Dedifferentiated amniotic fluid mesenchymal stem cell (primary cell): ENCODE data around the gene PLEKHF1.
"Not testable (repeated sequence)": the region's sequence is repeated elsewhere in the genome, so short reads cannot be mapped to it uniquely, and the experiment has no call there.

Experiments used
- DNase-seq: peaks from one replicate; pipeline ENCODE4 v3.0.0-alpha.2; 2016; ENCODE audit errors: extremely low spot score

Gene PLEKHF1

DNA sequence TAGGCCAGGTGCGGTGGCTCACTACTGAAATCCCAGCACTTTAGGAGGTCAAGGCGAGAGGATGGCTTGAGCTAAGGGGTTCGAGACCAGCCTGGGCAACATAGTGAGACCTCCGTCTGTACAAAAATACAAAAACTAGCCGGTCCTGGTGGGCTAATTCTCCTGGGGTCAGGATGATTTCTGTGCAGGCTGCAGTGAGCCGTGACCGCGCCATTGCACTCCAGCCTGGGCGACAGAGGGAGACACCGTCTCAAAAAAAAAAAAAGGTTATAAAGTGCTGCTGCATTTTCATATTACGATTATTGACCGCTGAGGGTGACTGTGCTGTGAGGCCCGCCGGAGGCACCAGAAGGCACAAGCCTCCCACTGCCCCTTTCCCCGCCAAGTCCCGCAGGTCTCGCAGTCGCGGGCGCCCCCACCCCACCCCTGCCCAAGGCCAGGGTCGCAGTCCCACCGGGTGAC is 477 bp upstream of the PLEKHF1 start:
- DNase-seq = no peak

DNA sequence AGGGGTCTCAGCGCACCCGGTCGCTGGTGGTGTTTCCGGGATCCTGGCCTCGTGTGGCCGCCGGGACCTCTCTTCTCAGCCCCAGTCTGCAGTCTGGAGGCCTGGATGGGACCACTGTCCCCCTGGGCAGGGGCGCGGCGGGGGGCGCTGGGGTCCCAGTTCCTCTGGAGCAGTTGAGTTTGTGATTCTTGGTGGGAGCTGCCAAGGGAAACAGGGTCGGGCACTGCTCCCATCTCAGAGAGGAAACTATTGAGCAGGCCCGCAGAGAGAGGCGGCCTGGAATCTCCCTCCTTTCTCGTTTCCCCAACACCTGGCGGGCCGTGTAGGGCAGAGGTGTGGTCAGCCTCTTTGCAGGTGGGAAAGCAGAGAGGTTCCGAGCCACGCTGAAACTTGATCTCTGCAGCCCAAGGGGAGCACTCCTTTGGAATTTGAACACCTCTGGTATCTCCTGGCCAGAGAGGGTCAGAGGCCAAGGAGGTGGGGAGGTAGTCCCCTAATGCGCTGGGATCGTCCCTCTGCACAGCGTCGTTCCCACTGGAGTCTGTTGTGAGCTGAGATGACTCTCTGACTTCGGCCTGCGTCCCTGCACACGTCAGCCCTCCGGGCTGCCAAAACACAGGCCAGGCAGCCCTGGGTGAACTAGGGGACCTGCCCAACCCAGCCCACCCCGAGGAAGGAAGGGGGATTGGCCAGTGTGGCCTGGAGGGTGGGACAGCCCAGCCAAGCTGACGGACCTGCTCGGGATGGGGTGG is 741 bp downstream of the PLEKHF1 start:
- DNase-seq = no peak

DNA sequence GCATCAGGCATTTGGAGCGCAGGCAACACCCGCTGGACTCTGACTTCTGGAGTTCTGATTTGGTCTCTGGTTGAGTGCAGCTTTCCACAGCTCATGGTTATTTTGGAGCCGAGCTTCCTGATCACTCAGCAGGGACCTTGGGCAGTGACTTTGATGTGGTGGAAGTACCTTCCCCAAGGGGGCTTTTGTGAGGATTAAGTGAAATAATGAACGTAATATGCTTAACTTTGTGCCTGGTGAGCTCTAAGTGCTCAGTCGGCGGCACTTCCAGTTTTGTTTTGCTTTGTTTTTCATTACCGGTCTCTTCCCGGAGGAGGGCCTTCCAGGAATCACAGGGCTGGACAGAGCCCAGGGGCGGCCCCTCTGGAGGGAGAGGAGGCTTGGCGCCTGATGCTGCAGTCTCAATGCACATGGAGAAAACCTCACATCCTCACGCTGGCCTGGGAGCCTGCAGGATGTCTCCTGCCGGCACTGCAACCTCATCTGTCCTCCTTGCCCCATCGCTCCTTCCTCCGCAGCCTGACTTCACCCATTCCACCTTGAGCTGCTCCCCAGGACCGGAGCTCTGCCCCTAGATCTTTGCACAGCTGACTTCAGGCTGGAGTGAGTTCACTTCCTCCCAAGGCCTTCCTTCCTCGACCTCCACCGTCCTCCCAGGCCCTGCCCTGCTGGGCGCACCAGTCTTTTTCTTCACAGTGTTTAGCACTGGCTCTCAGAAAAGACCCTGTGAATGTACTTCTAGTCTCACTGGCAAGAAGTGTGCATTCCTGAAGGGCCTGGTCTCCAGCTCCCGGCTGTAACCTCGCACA is 1.5 kb downstream of the PLEKHF1 start:
- peak; percentile 52 for DNase-seq

DNA sequence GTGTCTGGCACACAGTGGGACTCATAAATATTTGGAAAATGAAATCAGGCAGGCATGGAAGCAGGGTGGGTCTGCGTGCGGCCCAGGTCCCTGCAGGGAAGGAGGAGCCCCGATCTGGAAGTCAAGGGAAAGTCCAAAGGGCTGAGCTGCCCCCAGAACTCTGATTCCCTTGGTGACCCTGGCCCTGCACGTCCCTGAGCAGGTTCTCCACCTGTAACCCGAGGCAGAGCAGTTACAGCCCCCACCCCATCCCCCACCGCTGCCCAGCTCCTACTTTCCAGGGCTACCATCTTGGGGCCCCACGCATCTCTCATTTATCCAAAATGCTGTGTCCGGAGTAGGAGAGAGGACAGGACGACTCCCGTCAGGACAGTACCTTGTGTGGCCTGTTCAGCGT is 2.1 kb downstream of the PLEKHF1 start:
- no peak for DNase-seq

DNA sequence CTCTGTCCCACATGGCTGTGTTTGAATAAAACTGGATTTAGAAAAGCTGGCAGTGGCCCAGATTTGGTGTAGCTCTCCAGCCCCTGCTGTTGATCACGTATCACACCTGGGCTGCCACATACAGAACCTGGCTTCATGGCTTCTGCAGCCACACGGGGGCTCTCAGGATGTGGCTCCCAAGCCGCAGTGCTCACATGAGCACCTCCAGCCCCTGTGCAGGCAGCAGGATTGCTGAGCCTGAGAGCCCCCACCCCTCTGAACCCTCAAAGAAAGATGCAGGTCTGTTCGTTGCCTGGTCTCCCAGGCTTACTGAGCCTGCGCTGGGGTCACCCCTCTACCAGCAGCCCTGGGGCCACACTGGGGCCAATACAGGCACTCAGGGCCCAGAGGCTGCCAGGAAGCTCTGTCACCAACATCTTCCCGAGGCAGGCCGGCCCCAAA is 2.7 kb downstream of the PLEKHF1 start:
- no peak for DNase-seq

DNA sequence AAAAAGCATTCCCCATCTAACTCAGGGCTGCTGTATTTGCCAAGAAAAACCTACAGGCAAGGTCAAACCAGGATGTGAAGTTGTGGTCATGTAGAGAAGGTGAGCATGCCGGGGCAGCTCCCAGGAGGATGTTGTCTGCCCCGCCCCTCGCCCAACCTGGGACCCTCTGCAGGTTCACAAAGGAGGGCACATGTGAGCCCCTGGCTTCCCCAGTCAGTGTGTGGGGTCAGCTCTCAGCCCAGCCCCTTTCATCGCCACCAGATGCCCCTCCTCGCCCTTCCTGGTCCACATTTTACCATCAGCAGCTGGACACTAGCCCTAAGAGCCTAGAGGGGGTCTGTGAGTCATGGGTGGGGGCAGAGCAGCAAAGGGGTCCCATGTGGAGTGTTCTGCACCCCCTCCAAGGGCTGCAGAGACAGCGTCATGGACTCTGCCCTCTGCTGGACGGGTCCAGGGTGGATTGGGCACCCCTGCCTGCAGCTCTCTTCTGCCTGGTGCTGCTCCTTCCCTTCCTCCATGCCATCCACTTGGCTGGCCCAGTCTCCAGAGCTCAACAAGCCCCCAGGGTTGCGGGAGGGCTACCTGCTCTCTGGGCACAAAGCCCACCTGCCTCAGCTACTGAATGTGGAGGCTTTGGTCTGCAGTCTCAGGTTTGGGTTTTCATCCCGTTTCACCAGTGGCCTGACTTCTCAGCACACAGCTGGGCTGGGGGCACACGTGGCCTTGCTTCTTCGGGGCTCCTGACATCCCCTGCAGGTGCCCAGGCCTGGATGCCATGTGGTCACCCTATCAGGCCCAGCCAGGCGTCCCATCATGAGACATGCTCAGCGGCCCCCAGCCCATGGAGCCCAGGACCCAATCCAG is 3.7 kb downstream of the PLEKHF1 start:
- no peak for DNase-seq

DNA sequence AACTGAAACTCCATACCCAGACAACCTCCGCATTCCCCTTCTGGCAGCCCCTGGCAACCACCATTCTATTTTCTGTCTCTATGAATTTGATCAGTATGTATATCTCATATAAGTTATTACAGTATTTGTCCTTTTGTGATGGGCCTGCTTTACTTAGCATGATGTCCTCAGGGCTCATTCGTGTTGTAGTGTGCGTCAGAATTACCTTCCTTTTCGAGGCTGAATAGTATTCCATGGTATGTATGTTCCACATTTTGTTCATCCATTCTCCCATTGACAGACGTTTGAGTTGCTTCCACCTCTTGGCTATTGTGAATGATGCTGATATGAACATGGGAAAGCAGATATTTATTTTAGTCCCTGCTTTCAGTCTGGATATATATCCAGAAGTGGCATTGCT is 5.0 kb downstream of the PLEKHF1 start:
- DNase-seq = no peak

DNA sequence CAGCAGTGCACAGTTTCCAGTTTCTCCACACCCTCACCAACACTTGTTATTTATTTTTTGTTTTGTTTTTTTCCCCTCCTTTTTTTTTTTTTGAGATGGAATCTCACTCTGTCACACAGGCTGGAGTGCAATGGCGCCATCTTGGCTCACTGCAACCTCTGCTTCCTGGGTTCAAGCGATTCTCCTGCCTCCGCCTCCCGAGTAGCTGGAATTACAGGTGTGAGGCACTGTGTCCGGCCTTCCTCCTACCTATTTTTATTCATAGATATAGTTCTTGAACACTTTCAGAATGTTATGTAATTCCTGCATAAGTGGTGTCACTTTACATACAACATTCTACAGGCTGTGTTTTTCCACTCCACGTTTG is 5.7 kb downstream of the PLEKHF1 start:
- DNase-seq = not testable (repeated sequence)

DNA sequence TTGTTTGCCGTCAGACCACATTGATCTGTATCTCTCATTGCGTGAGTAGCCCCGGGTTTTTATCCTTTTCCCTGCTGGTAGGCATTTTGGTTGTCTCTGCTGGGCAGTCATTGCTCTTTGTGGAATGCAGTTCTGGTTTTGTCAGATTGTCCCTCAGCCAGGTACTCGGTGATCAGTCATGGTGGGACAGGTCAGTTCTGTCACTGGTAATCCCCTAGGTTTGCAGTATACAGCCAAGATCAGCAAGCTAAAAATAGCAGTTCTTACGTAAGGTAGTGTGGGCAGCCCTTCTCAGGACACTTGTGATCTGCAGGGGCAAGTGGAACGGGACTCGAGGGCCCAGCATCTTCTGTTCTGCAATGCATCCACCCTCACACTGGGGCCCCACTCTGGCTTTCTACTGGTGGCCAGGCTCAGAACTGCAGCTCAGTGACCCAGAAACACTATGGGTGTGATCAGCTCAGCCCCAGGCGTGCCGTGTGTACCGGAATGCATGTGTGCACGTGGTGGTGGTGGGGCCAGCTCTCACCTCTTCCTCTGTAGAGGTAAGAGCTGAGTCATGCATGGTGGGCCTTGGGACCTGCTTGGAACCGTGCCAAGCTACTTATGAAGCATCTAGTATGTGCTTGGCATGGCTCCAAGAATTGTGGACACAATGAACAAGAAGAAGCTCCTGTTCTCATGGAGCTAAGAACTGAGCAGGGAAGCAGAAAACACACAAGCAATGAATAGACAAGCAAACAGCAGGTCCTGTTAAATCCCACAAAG is 6.3 kb downstream of the PLEKHF1 start:
- DNase-seq = no peak

DNA sequence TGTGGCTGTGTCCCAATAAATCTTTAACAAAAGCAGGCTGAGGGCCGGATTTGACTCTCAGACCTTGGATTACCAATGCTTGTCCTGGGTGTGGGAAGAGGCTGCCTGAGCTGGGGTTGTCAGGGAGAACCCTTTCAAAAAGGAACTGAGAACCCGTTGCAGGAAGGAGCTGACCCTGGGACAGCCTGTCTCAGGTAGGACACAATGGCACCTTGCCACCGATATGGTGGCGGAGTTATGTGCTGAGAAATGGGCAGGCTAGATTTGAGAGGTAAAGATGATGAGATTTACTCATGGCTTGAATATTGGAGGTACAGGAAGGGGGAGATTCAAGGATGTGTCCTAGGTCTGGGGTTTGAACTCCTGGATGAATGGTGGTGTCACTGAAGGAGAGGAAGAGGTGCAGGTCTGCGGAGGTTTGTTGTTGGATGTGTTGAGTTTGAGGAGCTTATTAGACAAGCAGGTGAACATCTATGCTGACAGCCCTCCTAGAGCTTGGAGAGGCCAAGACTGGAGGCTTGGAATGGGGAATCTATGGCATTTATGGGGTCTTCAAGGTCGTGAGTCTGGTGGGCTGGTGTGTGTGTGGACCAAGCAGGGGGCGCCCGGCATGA is 7.2 kb downstream of the PLEKHF1 start:
- DNase-seq = no peak

DNA sequence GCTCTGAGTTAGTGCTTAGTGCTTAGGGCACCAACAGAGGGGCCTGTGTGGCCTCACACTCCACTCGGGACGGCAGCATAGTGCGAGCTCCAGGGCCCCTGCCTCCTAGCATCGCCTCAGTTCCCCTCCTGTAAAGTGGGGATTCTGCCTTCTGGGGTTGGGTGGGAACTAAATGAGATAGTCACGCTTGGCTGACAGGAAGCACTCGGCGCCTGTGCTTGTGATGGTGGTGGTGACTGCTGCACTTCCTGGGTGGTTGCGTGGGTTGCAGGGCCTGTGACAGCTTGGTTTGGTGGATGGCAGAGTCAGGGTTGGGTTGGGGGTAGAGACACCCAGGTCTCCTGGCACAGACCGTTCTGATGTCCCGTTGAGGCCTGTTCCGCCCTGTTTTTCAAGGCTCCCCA is 7.7 kb downstream of the PLEKHF1 start:
- DNase-seq = no peak

DNA sequence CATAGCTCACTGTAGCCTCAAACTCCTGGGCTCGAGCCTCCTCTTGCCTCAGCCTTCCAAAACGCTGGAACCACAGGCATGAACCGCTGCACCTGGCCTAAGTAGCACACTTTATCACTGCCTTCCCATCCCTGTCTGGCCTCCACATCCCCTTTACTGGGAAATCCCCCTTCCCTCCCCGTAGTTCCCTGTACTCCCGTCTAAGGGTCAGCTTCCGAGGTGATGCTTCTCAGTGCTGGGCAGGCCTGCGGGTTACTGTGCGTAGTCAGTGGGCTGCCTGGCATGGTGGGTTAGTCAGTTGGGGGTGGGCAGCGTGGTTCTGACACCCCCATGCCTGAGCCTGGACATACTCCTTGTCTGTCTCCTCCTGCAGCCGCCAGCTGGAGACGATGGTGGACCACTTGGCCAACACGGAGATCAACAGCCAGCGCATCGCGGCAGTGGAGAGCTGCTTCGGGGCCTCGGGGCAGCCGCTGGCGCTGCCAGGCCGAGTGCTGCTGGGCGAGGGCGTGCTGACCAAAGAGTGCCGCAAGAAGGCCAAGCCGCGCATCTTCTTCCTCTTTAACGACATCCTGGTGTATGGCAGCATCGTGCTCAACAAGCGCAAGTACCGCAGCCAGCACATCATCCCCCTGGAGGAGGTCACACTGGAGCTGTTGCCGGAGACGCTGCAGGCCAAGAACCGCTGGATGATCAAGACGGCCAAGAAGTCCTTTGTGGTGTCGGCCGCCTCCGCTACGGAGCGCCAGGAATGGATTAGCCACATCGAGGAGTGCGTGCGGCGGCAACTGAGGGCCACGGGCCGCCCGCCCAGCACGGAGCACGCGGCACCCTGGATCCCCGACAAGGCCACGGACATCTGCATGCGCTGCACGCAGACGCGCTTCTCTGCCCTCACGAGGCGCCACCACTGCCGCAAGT is 8.4 kb downstream of the PLEKHF1 start:
- no peak for DNase-seq

DNA sequence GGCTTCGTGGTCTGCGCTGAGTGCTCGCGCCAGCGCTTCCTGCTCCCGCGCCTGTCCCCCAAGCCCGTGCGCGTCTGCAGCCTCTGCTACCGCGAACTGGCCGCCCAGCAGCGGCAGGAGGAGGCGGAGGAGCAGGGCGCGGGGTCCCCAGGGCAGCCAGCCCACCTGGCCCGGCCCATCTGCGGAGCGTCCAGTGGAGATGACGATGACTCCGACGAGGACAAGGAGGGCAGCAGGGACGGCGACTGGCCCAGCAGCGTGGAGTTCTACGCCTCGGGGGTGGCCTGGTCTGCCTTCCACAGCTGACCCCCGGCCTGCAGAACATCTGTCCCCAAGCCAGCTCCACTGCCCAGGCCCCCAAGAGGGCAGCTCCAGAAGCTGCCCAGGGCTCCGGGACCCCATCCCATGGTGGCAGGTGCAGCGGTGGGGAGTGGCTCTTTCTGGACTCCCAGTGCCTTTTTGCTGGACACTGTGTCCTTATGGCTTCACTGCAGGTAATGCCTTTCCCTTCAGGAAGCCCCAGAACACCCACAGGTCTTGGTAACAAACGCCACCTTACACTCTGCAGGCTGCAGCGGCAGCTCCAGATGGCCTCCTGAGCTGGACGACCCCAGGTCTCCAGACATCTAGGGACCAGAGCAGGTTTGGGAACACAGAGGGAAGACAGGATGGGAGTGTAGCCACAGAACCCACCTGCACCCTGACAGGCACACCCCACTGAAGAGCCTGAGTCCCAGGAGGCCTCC is 9.3 kb downstream of the PLEKHF1 start:
- DNase-seq = no peak

DNA sequence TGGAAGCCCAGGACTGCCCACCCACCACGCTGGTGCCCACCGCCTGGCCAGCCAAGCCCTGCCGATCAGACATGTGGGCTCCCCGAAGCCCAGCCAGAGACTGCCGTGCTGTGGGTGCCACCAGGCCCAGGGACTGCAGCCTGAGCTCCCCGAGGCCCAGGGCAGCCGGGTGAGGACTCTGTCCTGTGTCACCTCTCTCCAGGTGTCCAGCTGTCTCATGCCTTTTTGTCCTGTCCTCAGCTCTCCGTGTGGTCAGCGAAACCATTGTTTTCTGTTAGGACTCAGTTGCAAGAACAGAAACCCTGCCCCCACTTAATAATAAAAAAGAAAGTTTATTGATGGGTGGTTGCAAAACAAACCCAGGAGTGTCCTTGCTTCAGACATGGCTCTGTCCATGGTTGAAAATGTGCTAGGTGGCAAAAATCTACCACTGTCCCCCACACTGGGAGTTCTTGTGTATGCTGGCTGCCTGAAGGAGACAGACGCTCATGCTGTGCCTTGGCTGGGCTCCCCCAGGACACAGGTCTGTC is 9.9 kb downstream of the PLEKHF1 start:
- DNase-seq = no peak

DNA sequence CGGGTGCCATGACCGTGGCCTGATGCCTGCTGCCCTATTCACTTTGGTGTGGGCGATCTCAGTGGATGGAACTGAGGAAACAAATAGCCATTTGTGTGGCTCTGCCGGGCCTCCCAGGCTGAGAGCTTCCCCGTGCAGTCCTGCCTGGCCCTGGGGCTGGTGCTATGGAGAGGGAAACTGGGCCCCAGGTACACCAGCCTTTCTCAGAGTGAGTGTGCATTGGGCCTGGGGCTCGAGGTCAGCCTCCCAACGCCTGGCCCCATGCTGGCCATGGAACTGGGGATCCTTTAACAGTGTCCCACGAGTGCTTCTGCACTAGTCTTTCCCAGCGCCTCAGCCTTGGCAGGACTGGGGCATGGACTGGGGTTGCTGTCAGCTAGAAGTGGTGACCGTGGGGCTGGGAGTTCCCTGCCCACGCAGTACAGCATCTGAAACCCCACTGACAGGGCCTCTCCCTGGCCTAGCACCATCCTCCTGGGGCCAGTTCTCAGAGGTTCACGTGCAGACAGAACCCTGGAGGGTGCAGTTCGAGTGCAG is 10.5 kb downstream of the PLEKHF1 start:
- DNase-seq = no peak

DNA sequence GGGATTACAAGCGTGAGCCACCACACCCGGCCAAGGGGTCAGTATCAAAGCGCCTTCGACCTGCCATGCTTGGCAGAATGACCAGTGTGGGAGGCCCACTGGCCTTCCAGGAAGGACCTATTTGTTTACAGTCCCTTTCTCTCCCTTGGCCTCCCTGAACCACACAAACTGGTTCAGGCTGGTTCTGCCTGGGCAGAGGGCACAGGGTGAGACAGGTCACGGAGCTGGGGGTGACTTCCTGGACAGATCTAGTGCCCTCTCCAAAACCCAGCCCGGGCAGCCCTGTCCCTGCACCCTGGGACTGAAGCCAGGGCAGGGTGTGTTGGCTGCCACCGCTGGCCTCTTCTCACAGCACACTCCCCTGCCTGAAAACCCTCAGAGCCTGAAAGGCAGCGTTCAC is 11.3 kb downstream of the PLEKHF1 start:
- DNase-seq = no peak

DNA sequence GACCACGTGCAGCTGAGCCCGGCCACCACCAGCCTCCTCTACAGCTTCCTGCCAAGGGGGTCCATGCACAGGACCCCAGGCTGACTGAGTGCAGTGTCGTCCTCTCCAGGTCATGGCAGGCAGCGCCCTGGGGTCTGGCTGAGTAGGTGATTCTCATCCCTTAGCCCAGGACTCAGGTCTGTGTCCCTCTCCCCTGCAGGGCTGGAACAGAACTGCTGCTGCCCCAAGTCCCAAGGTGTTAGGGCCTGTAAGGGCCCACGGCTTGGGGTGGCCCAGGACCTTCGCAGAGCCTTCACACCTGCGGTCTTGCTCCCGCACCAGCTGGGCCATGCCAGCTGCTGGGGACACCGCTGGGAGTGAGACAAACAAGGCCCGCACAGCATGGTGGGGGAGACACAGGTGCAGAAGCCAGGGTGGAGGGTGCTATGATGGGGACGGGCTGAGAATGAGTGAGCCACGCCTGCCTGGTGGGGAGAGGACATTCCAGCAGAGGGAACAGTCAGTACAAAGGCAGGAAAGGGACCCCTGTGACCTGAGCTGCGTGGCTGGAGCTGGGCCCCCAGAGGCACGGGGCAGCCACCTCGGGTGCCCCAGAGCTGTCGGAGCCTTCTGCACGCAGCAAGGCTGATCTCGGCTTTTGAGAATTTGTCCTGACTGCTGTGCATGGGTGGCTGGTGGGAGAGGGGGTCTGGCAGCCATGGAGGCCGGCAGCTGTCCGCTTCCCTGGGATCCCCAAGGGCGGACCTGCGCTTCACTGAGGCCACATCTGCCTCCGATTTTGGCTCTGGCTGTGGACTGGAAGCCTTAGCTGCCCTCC is 11.9 kb downstream of the PLEKHF1 start:
- DNase-seq = no peak
